K562 (cell line): ENCODE data around the gene PIP5K1B. TPM values are rescaled to one million over a fixed set of nuclear protein-coding genes. Genes with fewer than 3 reads are reported as not detected.

ENCODE experiments used
- ATAC-seq: fragments of 200-7000 bp; cut with Tn5 transposase; 3 replicates; pipeline ENCODE4 v1.9.1; 2020; ENCODE audit warnings: moderate library complexity
- BruUV-seq: library from RNA; stranded (reverse); fragments of 400-500 nt; replicated peaks from 2 replicates; lab custom pipeline; 2021; lab: Mats Ljungman, UMichigan
- CTCF ChIA-PET: fragments of 300-600 bp; formaldehyde crosslinking; extraction: SDS; loops from one replicate; lab custom pipeline; 2021; ENCODE audit warnings: low intra/inter-chr PET ratio; lab: Yijun Ruan, JAX
- POLR2A ChIA-PET: fragments of 300-600, 350-650 bp; sonication (Branson Sonifier 250); formaldehyde crosslinking; extraction: SDS; loops from one replicate; lab custom pipeline; 2021; ENCODE audit warnings: antibody characterized with exemption, inconsistent platforms; lab: Yijun Ruan, JAX
- DNase-seq, 4 experiments: peaks; one replicate each; pipeline versions ENCODE4 v3.0.0 to v3.0.0-alpha.2; 2011 to 2018; ENCODE audit warnings: low spot score in 3 of 4, mixed read lengths in 3 of 4; ENCODE audit errors: extremely low read depth in 1 of 4
- FAIRE-seq: peaks from 2 replicates; lab custom pipeline; 2011; peaks lifted over from hg19 to GRCh38; lab: Jason Lieb, UNC
- H2AFZ ChIP-seq: 2 replicates; pipeline ENCODE4 v1.6.0; 2011; ENCODE audit warnings: low read depth, low read length, control low read depth, inconsistent platforms
- H3K27ac ChIP-seq: fragments of 200-600 bp; 3 replicates; pipeline ENCODE4 v1.8.0; 2011; ENCODE audit warnings: low read depth, mild to moderate bottlenecking, control low read depth, inconsistent platforms, low read length, moderate library complexity, mixed read lengths; ENCODE audit errors: extremely low read depth
- H3K27me3 ChIP-seq, 2 experiments: fragments of 300-600 bp in 1 of 2; 2 replicates in 1 of 2; 3 replicates in 1 of 2; pipeline versions ENCODE4 v1.6.0 to v1.8.0; 2011; ENCODE audit warnings: inconsistent platforms in 2 of 2, low read length in 2 of 2, mild to moderate bottlenecking in 1 of 2, mixed read lengths in 1 of 2, moderate library complexity in 1 of 2; ENCODE audit not compliant: control insufficient read depth in 2 of 2, insufficient read depth in 2 of 2
- H3K36me3 ChIP-seq: fragments of 300-600 bp; 3 replicates; pipeline ENCODE4 v1.8.0; 2011; ENCODE audit warnings: mild to moderate bottlenecking, low read length, inconsistent platforms; ENCODE audit not compliant: control insufficient read depth, insufficient read depth
- H3K4me1 ChIP-seq, 2 experiments: fragments of 200-600 bp in 1 of 2; replicated peaks in 1 of 2; 2 replicates in 1 of 2; 3 replicates in 1 of 2; pipeline versions ENCODE4 v1.5.1 to v1.8.0; 2011; ENCODE audit warnings: inconsistent platforms in 2 of 2, low read length in 2 of 2, mild to moderate bottlenecking in 1 of 2, mixed read lengths in 1 of 2, moderate library complexity in 1 of 2; ENCODE audit not compliant: control insufficient read depth in 2 of 2, insufficient read depth in 2 of 2
- H3K4me2 ChIP-seq: 2 replicates; pipeline ENCODE4 v1.6.1; 2011; ENCODE audit warnings: low read length, control low read depth, inconsistent platforms, mixed read lengths; ENCODE audit not compliant: insufficient read depth
- H3K4me3 ChIP-seq: fragments of 200-600 bp; sonication (generic), shearing (Covaris generic); 2 replicates; pipeline ENCODE4 v1.5.1; 2016; ENCODE audit warnings: control low read depth, inconsistent platforms
- H3K79me2 ChIP-seq: fragments of 200-600 bp; 3 replicates; pipeline ENCODE4 v1.8.0; 2011; ENCODE audit warnings: low read length, inconsistent platforms; ENCODE audit not compliant: control insufficient read depth, insufficient read depth
- H3K9ac ChIP-seq, 2 experiments: 2 replicates each; pipeline versions ENCODE4 v1.6.0 to v1.6.1; 2011; ENCODE audit warnings: low read depth in 2 of 2, low read length in 2 of 2, control low read depth in 1 of 2, inconsistent platforms in 1 of 2, mild to moderate bottlenecking in 1 of 2, mixed read lengths in 1 of 2; ENCODE audit not compliant: insufficient read depth in 1 of 2
- H3K9me1 ChIP-seq: one replicate; pipeline ENCODE4 v1.6.0; 2011; ENCODE audit warnings: inconsistent platforms, mild to moderate bottlenecking, low read length, moderate library complexity; ENCODE audit not compliant: control insufficient read depth, insufficient read depth
- H3K9me3 ChIP-seq: replicated peaks from 2 replicates; pipeline ENCODE4 v1.5.1; 2011; ENCODE audit warnings: low read depth, low read length, inconsistent platforms; ENCODE audit not compliant: control insufficient read depth, insufficient read depth
- H4K20me1 ChIP-seq: replicated peaks from 2 replicates; pipeline ENCODE4 v1.6.1; 2011; ENCODE audit warnings: low read length, inconsistent platforms, mixed read lengths; ENCODE audit not compliant: control insufficient read depth, insufficient read depth
- ELF2 ChIP-seq: fragments of 250-450 bp; sonication (Bioruptor Pico); IDR thresholded peaks from 2 replicates; pipeline ENCODE4 v1.5.0; 2021; ENCODE audit warnings: mild to moderate bottlenecking
- ESRRA ChIP-seq: fragments of 450-650 bp; IDR thresholded peaks from 2 replicates; pipeline ENCODE4 v1.6.1; 2014; ENCODE audit warnings: low read depth, mild to moderate bottlenecking, moderate library complexity, borderline replicate concordance
- MTA1 ChIP-seq: fragments of 450-650 bp; IDR thresholded peaks from 2 replicates; pipeline ENCODE4 v1.6.1; 2017; ENCODE audit warnings: borderline replicate concordance
- NCOA6 ChIP-seq: fragments of 450-650 bp; IDR thresholded peaks from 2 replicates; pipeline ENCODE4 v1.6.1; 2017; ENCODE audit warnings: mild to moderate bottlenecking
- POLR2AphosphoS2 ChIP-seq: IDR thresholded peaks from 2 replicates; pipeline ENCODE4 v1.6.1; 2012; ENCODE audit warnings: low read length, improper control_type of control experiment
- TBP ChIP-seq: optimal IDR thresholded peaks from 2 replicates; pipeline ENCODE3; 2011; ENCODE audit warnings: low read depth, low read length, improper control_type of control experiment
- ZNF830 ChIP-seq: fragments of 250-450 bp; sonication (Bioruptor Pico); IDR thresholded peaks from 2 replicates; pipeline ENCODE4 v1.5.0; 2021; ENCODE audit warnings: mild to moderate bottlenecking
- WGBS: fragments of 100-300 bp; shearing (Covaris generic); methylation state at CpG from one replicate; pipeline ENCODE4 v1.1.6; 2016; ENCODE audit warnings: low coverage, mixed read lengths; ENCODE audit not compliant: insufficient coverage; ENCODE audit errors: missing lambda C conversion rate; 5-methylcytosine and 5-hydroxymethylcytosine counted together
- in situ Hi-C: fragments of 300-500 bp; cut with MboI; formaldehyde crosslinking; loops from 4 replicates; pipeline ENCODE4 v1.15.0; 2018; ENCODE audit warnings: inconsistent platforms, mixed read lengths
- intact Hi-C: fragments of 100-400 bp; cut with micrococcal nuclease; formaldehyde crosslinking; loops from 2 replicates; pipeline ENCODE4 v1.14.2; 2022
- polyA plus RNA-seq, 8 experiments: library from polyadenylated mRNA; depleted of rRNA in 4 of 8; stranded (reverse) in 5 of 8; unstranded in 3 of 8; fragments of >200 nt; fragmentation: Nextera tagmentation in 2 of 8; fragmentation: Illumina TruSeq in 1 of 8; extraction: Ambion mirVana in 2 of 8; extraction: Trizol in 1 of 8; gene quantifications; 2 replicates each; pipeline versions ENCODE4 v1.2.1 to v1.2.3, GENCODE V29; 2011 to 2014; ENCODE audit warnings: inconsistent platforms in 1 of 8, missing spikeins in 1 of 8
- total RNA-seq, 7 experiments: library from RNA; depleted of rRNA in 6 of 7; stranded (reverse); fragments of >200 nt in 6 of 7; fragmentation: Illumina TruSeq in 2 of 7; extraction: Trizol in 2 of 7; gene quantifications; 2 replicates each; pipeline versions ENCODE4 v1.2.1 to v1.2.3, GENCODE V29; 2011 to 2021; ENCODE audit warnings: low replicate concordance in 1 of 7
- TF ChIP-seq, protein P1 (sequence below): fragments of 250-450 bp; sonication (Bioruptor Pico); IDR thresholded peaks from 2 replicates; pipeline ENCODE4 v1.4.0; 2020; ENCODE audit warnings: mild to moderate bottlenecking
- TF ChIP-seq, protein P2 (sequence below): fragments of 450-650 bp; IDR thresholded peaks from 2 replicates; pipeline ENCODE4 v1.6.1; 2016; ENCODE audit warnings: borderline replicate concordance
- TF ChIP-seq, protein P3 (sequence below), 2 experiments: fragments of 250-450 bp in 1 of 2; fragments of 450-650 bp in 1 of 2; sonication (Bioruptor Pico) in 1 of 2; IDR thresholded peaks; 2 replicates each; pipeline versions ENCODE4 v1.6.1 to v1.8.0; 2016 to 2021; ENCODE audit warnings: mild to moderate bottlenecking in 2 of 2, moderate library complexity in 2 of 2, missing compliant biosample characterization in 1 of 2, missing genetic modification characterization in 1 of 2
- TF ChIP-seq, protein P4 (sequence below): fragments of 450-650 bp; IDR thresholded peaks from 2 replicates; pipeline ENCODE4 v1.6.1; 2017; ENCODE audit warnings: mild to moderate bottlenecking, moderate library complexity
- TF ChIP-seq, protein P5 (sequence below): fragments of 450-650 bp; IDR thresholded peaks from 2 replicates; pipeline ENCODE4 v1.6.1; 2016
- TF ChIP-seq, protein P6 (sequence below): sonication (generic); formaldehyde crosslinking; IDR thresholded peaks from 2 replicates; pipeline ENCODE4 v1.8.1; 2023; ENCODE audit warnings: mild to moderate bottlenecking, missing genetic modification reagents

Gene PIP5K1B
- total and polyA plus RNA-seq, 9 of the 15 experiments (the other 6 are each of a cell fraction or from before 2014, with no cell fraction given), result 3.1 to 12.9 (median 7.4) TPM

DNA sequence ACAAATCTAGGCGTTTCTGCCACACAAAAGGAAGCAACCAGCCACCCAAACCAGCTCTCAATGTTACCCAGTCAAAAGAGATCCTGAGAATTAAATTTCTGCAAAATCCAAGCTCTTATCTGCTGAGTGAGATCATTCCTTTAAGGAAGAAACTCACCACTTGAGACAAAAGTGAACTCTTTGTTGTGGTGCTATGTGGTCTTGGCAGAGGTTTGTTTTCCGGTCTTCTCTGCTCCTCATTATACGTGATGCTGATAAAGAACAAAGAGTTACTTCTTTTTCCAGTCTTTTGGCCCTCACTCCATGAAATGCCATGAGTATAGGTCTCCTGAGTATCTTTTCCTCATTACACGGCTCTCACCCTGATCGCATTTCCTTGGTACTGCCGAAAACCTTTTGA lies 226.8 kb downstream of the PIP5K1B start (continued):
- TF ChIP-seq, protein P1, sequence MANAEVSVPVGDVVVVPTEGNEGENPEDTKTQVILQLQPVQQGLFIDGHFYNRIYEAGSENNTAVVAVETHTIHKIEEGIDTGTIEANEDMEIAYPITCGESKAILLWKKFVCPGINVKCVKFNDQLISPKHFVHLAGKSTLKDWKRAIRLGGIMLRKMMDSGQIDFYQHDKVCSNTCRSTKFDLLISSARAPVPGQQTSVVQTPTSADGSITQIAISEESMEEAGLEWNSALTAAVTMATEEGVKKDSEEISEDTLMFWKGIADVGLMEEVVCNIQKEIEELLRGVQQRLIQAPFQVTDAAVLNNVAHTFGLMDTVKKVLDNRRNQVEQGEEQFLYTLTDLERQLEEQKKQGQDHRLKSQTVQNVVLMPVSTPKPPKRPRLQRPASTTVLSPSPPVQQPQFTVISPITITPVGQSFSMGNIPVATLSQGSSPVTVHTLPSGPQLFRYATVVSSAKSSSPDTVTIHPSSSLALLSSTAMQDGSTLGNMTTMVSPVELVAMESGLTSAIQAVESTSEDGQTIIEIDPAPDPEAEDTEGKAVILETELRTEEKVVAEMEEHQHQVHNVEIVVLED, result no peak
- no peak for TF ChIP-seq TBP
- TF ChIP-seq, protein P2, sequence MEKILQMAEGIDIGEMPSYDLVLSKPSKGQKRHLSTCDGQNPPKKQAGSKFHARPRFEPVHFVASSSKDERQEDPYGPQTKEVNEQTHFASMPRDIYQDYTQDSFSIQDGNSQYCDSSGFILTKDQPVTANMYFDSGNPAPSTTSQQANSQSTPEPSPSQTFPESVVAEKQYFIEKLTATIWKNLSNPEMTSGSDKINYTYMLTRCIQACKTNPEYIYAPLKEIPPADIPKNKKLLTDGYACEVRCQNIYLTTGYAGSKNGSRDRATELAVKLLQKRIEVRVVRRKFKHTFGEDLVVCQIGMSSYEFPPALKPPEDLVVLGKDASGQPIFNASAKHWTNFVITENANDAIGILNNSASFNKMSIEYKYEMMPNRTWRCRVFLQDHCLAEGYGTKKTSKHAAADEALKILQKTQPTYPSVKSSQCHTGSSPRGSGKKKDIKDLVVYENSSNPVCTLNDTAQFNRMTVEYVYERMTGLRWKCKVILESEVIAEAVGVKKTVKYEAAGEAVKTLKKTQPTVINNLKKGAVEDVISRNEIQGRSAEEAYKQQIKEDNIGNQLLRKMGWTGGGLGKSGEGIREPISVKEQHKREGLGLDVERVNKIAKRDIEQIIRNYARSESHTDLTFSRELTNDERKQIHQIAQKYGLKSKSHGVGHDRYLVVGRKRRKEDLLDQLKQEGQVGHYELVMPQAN, result no peak
- TF ChIP-seq, protein P3, sequence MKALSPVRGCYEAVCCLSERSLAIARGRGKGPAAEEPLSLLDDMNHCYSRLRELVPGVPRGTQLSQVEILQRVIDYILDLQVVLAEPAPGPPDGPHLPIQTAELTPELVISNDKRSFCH (CRISPR knock-in tag; IDR thresholded peaks at IDR 0.05), result no peak
- TF ChIP-seq, protein P3 (tag; IDR thresholded peaks at IDR 0.05), result no peak

DNA sequence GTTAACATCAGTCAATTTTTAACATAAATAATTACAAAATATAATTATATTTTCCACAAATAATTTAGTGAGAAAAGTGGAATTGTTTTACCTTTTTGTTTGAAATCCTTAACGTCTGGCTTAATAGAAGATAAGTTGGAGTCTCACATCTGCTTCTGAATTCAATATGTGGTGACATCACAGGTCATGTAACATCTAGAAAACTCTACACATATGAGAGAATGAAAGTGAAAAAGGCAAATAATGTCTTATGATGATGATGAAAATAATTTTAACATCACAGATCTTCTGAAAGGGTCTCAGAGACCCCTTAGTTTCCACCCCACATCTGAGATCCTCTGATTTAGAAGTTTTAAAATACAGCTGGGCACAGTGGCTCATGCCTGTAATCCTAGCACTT lies 227.4 kb downstream of the PIP5K1B start:
- BruUV-seq, result no TSS peak
- Histone ChIP-seq H3K9ac (no peak overlapping the region), H2AFZ (no peak overlapping the region), H3K27me3 (no peaks in the 10 kb centered on the region), H3K4me1 (peaks cover 0 to 5% of the 10 kb centered on the region in 2 experiments; a peak in 2 of 5 replicates), H4K20me1 (no peaks in the 10 kb centered on the region), H3K4me2 (no peak overlapping the region), H3K4me3 (no peak overlapping the region), H3K27ac (no peak overlapping the region), H3K79me2 (no peaks in the 10 kb centered on the region), H3K9me3 (no peaks in the 10 kb centered on the region), H3K36me3 (no peaks in the 10 kb centered on the region), H3K9me1 (no peaks in the 10 kb centered on the region)
- FAIRE-seq, result no peak
- intact Hi-C loops (no loop called here), in situ Hi-C loops (no loop called here)
- ChIA-PET CTCF (no interaction called here), POLR2A (no interaction called here)
- 58% methylated on average over 1 of the region's 1 CpG for WGBS
- DNase-seq, result no peak
- no peak for ATAC-seq
- TF ChIP-seq POLR2AphosphoS2, result no peak
- TF ChIP-seq ZNF830, result no peak
- TF ChIP-seq, protein P4, sequence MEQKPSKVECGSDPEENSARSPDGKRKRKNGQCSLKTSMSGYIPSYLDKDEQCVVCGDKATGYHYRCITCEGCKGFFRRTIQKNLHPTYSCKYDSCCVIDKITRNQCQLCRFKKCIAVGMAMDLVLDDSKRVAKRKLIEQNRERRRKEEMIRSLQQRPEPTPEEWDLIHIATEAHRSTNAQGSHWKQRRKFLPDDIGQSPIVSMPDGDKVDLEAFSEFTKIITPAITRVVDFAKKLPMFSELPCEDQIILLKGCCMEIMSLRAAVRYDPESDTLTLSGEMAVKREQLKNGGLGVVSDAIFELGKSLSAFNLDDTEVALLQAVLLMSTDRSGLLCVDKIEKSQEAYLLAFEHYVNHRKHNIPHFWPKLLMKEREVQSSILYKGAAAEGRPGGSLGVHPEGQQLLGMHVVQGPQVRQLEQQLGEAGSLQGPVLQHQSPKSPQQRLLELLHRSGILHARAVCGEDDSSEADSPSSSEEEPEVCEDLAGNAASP, result no peak
- no peak for TF ChIP-seq MTA1
- TF ChIP-seq ESRRA, result no peak
- TF ChIP-seq ELF2, result no peak
- TF ChIP-seq, protein P5, sequence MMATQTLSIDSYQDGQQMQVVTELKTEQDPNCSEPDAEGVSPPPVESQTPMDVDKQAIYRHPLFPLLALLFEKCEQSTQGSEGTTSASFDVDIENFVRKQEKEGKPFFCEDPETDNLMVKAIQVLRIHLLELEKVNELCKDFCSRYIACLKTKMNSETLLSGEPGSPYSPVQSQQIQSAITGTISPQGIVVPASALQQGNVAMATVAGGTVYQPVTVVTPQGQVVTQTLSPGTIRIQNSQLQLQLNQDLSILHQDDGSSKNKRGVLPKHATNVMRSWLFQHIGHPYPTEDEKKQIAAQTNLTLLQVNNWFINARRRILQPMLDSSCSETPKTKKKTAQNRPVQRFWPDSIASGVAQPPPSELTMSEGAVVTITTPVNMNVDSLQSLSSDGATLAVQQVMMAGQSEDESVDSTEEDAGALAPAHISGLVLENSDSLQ, result no peak
- TF ChIP-seq, protein P6, sequence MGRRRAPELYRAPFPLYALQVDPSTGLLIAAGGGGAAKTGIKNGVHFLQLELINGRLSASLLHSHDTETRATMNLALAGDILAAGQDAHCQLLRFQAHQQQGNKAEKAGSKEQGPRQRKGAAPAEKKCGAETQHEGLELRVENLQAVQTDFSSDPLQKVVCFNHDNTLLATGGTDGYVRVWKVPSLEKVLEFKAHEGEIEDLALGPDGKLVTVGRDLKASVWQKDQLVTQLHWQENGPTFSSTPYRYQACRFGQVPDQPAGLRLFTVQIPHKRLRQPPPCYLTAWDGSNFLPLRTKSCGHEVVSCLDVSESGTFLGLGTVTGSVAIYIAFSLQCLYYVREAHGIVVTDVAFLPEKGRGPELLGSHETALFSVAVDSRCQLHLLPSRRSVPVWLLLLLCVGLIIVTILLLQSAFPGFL (CRISPR knock-in tag), result no peak
- no peak for TF ChIP-seq NCOA6
